Thoracic aorta (tissue), 2 donors: ENCODE data around the gene MECR. TPM values are rescaled to one million over a fixed set of nuclear protein-coding genes. Genes with fewer than 3 reads are reported as not detected.

Experiments
- ATAC-seq: fragments of 150-250 bp; one replicate; pipeline ENCODE4 v1.8.0; 2017; ENCODE audit warnings: low read depth; ENCODE audit not compliant: insufficient number of reproducible peaks, low FRiP score
- DNase-seq: peaks from one replicate; pipeline ENCODE4 v3.0.0-alpha.2; 2020; ENCODE audit warnings: low spot score
- H3K27ac ChIP-seq, 2 donors: fragments of 200-600 bp; sonication (generic); 1 replicate in 1 of 2; 2 replicates in 1 of 2; pipeline ENCODE4 v1.5.1; 2016; ENCODE audit warnings: mild to moderate bottlenecking in 2 of 2, moderate library complexity in 2 of 2
- H3K27me3 ChIP-seq: fragments of 200-600 bp; sonication (generic); replicated peaks from 2 replicates; pipeline ENCODE4 v1.6.0; 2016; ENCODE audit warnings: mild to moderate bottlenecking; ENCODE audit not compliant: insufficient read depth
- H3K36me3 ChIP-seq: fragments of 200-600 bp; sonication (generic); one replicate; pipeline ENCODE4 v1.5.1; 2016
- H3K4me1 ChIP-seq, 2 donors: fragments of 200-600 bp; sonication (generic); 1 replicate in 1 of 2; 2 replicates in 1 of 2; pipeline versions ENCODE4 v1.5.1 to v1.6.0; 2016; ENCODE audit warnings: low read depth in 2 of 2, mild to moderate bottlenecking in 1 of 2; ENCODE audit not compliant: control insufficient read depth in 1 of 2
- H3K4me3 ChIP-seq: fragments of 200-600 bp; sonication (generic); 2 replicates; pipeline ENCODE4 v1.5.1; 2016; ENCODE audit warnings: mild to moderate bottlenecking
- H3K9me3 ChIP-seq: fragments of 200-600 bp; sonication (generic); 2 replicates; pipeline ENCODE4 v1.5.1; 2016
- total RNA-seq, 2 donors: library from RNA; depleted of rRNA; stranded (reverse); fragments of >200 nt; gene quantifications; one replicate each; pipeline versions ENCODE4 v1.1.0 to v1.2.3, GENCODE V29; 2016
- TF ChIP-seq, protein P1 (sequence below): fragments of 200-600 bp; sonication (generic); IDR thresholded peaks from one replicate; pipeline ENCODE4 v1.5.1; 2019; ENCODE audit warnings: antibody characterized with exemption

Gene MECR
- total RNA-seq, 2 donors from 2014 or later, result 9.2 to 32.0 TPM

DNA sequence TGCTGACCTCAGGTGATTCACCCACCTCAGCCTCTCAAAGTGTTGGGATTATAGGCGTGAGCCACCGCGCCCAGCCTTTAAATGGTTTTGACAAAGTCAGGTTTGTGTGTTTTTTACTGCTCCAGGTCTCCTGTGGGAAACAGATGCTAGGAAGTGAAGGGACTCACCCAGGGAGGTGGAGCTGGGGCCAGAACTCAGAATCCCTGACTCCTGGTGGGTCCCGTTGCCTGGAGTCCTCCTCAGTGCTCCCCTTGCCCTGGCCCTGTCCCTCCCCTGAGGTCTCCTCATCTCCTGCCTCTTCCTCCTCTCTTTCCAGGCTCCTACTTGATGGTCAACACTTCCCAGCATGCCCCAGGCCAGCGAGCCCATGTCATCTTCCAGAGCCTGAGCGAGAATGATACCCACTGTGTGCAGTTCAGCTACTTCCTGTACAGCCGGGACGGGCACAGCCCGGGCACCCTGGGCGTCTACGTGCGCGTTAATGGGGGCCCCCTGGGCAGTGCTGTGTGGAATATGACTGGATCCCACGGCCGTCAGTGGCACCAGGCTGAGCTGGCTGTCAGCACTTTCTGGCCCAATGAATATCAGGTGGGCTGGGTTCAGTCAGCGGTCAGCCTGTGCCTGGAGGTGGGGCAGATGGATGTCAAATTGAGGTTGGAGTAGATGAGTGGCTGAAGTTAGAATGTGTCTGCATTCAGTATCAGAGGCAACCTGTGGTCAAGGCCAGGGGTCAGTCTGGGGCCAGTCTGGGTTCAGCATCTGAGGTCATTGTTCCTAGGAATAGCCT lies 27.6 kb upstream of the MECR start:
- no peak overlapping the region for H3K27ac ChIP-seq
- no peak for DNase-seq
- no peaks in the 10 kb centered on the region for H3K9me3 ChIP-seq
- ATAC-seq, result no peak
- H3K36me3 ChIP-seq, result peaks cover 3% of the 10 kb centered on the region
- TF ChIP-seq, protein P1, sequence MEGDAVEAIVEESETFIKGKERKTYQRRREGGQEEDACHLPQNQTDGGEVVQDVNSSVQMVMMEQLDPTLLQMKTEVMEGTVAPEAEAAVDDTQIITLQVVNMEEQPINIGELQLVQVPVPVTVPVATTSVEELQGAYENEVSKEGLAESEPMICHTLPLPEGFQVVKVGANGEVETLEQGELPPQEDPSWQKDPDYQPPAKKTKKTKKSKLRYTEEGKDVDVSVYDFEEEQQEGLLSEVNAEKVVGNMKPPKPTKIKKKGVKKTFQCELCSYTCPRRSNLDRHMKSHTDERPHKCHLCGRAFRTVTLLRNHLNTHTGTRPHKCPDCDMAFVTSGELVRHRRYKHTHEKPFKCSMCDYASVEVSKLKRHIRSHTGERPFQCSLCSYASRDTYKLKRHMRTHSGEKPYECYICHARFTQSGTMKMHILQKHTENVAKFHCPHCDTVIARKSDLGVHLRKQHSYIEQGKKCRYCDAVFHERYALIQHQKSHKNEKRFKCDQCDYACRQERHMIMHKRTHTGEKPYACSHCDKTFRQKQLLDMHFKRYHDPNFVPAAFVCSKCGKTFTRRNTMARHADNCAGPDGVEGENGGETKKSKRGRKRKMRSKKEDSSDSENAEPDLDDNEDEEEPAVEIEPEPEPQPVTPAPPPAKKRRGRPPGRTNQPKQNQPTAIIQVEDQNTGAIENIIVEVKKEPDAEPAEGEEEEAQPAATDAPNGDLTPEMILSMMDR, result no peak
- no peaks in the 10 kb centered on the region for H3K27me3 ChIP-seq
- H3K4me1 ChIP-seq, result peaks cover 9 to 19% of the 10 kb centered on the region in 2 donors
- no peak overlapping the region for H3K4me3 ChIP-seq

DNA sequence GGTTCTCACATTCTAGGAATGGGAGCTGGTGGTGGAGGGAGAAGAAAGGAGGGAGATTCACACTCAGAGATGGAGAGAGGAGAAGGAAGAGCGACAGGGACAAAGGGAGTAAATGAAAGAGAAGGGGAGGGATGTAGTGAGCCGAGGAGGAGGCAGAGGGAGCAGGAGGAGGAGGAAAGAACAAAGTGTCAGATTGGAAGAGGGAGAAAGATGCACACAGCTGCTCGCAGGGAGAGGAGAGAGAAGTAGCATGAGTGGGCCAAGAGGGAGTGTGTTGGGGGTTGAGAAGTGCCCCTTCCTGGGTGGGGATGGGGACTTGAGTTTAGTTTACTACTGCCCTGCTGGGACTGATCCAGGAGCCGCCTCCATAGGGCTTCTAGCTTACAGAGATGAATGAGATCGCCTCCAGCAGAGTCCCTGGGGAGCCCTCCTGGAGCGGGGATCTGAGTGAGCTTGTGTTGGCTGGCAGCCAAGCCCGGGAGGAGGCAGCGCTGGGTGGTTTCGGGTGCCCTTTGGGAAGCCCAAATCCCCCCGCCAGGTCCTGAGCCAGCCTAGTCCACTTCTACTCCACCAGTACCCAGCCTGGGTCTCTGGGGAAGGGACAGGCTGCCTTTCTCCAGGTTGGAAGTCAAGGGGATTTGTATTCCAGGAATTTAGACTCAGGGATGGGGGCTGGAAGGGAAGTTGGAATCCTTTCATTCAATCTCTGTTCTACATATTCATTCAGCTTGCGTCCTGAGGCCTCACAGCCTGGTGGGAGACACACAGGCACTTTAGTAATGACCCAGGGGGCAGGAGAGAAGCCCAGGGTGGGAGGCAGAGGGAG lies 26.5 kb upstream of the MECR start:
- no peak for DNase-seq
- H3K4me3 ChIP-seq, result no peak overlapping the region
- H3K9me3 ChIP-seq, result no peaks in the 10 kb centered on the region
- no peak overlapping the region for H3K27ac ChIP-seq
- H3K27me3 ChIP-seq, result no peaks in the 10 kb centered on the region
- TF ChIP-seq, protein P1, result no peak
- ATAC-seq, result no peak
- H3K4me1 ChIP-seq, result peaks cover 9 to 19% of the 10 kb centered on the region in 2 donors
- peaks cover 3% of the 10 kb centered on the region for H3K36me3 ChIP-seq

DNA sequence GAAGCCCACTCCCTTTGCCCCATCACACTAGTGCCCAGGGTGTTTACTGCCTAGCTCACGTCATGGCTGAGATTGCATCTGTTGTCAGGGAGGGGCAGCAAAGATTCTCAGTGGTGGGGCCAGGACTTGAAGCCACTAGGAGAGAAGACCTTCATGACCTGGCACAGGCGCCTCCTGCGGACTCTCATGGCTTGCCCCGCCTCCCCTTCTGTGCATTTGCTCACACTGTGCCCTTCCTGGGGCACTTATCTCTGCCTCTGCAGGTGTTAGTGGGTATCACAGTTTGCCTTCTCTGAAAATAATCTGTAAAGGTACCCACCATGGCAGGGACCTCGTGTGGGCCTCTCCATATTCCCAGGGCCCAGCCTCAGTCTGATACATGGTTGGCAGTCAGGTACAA lies 25.7 kb upstream of the MECR start:
- Histone ChIP-seq H3K27ac (no peak overlapping the region), H3K4me1 (peaks cover 9 to 19% of the 10 kb centered on the region in 2 donors), H3K27me3 (no peaks in the 10 kb centered on the region), H3K4me3 (no peak overlapping the region), H3K9me3 (no peaks in the 10 kb centered on the region), H3K36me3 (peaks cover 3% of the 10 kb centered on the region)
- DNase-seq (no peak), ATAC-seq (no peak)
- TF ChIP-seq, protein P1, result no peak

DNA sequence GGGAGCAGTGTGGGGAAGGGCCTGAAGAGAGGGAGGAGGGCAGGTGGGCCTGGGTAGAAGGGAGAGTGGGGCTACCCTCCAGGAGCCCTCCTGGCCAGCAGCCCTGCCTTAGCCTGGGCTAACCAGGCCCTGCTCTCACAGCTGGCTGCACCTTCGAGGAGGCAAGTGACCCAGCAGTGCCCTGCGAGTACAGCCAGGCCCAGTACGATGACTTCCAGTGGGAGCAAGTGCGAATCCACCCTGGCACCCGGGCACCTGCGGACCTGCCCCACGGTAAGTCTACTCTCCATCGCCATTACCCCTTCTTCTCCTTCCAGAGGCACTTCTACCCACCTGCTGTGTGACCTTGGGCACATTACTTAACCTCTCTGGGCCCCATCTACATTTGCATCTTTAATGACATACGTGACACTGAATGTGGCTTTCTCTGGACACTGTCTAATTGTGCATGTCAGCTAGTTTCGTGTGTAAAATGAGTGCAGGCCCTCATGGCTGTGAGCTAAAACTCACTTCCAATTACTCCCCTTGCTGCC lies 24.5 kb upstream of the MECR start:
- DNase-seq, result no peak
- Histone ChIP-seq H3K9me3 (no peaks in the 10 kb centered on the region), H3K4me3 (no peak overlapping the region), H3K4me1 (peaks cover 9 to 17% of the 10 kb centered on the region in 2 donors), H3K36me3 (peaks cover 3% of the 10 kb centered on the region), H3K27me3 (no peaks in the 10 kb centered on the region), H3K27ac (no peak overlapping the region)
- TF ChIP-seq, protein P1, result no peak
- no peak for ATAC-seq

DNA sequence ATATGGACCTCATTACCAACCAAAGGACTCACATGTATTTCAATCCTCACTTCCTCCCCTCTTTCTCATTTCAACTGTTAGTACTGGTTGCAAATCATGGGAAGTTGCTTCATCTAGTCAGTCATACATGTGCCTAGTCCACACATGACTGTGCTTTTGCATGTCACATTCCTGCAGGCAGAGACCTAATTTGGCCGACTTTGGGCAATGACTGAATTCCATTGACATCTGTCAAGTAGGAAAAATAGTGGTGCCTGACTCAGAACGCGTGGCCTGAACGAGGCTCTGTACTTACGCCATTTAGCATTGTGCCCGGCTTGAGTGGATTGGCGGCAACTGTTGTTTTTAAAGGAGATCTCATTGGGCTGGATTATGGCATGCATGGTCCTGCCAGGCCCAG lies 23.6 kb upstream of the MECR start:
- H3K36me3 ChIP-seq, result peaks cover 3% of the 10 kb centered on the region
- no peaks in the 10 kb centered on the region for H3K27me3 ChIP-seq
- no peaks in the 10 kb centered on the region for H3K9me3 ChIP-seq
- peaks cover 9 to 13% of the 10 kb centered on the region in 2 donors for H3K4me1 ChIP-seq
- H3K4me3 ChIP-seq, result no peak overlapping the region
- TF ChIP-seq, protein P1, result no peak
- no peak overlapping the region for H3K27ac ChIP-seq
- ATAC-seq (no peak), DNase-seq (no peak)
